Measurements from ENCODE around the gene SNCG.
"Not testable (repeated sequence)": the region's sequence is repeated elsewhere in the genome, so short reads cannot be mapped to it uniquely, and the experiment has no call there.

Gene SNCG

DNA sequence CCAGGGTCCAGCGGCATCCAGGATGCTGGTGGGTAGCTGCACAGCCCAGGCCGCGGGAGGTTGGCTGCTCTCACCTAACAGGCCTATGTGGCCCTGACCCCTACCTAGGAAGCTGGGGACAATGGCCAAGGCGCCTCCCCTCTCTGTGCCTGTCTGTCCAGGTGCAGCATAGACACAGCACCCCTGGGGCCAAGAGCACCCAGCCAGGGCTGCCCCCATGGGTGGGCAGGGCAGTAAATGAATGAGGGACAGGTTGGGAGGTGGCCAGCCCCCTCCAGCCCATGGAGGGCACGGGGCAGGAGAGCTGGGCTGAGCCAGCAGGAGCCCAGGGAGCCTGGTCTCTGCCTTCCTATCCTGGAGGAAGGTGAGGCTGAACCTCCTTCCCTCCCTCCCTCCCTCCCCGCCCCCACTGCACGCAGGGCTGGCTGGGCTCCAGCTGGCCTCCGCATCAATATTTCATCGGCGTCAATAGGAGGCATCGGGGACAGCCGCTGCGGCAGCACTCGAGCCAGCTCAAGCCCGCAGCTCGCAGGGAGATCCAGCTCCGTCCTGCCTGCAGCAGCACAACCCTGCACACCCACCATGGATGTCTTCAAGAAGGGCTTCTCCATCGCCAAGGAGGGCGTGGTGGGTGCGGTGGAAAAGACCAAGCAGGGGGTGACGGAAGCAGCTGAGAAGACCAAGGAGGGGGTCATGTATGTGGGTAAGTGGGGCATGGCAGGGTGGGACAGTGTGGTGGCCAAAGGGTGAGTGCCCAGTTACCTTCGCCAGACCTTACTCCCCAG, at the start of gene SNCG:
Gene SNCG, plus strand, starts transcription at position 484 of the 785 bp plus-strand sequence. Its CDS starts 99 bp downstream, at position 583.
- no peak for DNase-seq

DNA sequence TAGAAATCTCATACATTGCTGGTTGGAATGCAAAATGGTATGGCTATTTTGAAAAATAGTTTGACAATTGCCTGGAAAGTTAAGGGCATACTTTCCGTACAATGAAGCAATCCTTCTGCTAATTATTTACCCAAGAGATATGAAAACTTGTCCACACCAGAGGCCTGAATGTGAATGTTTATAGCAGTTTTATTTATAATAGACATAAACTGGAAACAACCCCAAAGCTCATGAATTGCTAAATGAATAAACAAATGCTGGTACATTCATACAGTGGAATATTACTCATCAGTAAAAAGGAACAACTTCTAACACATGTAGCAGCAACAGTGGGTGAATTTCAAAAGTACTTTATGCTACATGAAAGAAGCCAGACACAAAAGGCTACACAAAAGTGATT, 43.7 kb upstream of the SNCG start:
- DNase-seq = no peak

DNA sequence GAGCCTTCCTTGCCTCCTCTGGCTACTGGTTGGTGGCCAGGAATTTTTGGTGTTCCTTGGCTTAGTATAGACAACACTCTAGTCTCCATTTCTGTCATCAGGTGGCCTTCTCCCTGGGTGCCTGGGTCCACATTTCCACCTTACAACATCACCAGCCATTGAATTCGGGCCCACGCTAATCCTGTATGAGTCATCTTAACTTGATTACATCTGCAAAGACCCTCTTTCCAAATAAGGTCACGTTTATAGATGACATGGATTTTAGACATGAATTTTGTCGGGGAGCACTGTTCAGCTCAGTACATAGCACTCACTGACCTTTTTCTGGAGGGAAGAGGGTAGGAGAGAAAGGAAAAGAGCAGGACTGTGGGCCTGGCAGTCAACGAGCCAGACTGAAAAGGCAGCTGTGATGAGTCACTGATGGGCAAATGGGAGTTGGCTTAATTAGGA, 40.4 kb upstream of the SNCG start:
- no peak for DNase-seq

DNA sequence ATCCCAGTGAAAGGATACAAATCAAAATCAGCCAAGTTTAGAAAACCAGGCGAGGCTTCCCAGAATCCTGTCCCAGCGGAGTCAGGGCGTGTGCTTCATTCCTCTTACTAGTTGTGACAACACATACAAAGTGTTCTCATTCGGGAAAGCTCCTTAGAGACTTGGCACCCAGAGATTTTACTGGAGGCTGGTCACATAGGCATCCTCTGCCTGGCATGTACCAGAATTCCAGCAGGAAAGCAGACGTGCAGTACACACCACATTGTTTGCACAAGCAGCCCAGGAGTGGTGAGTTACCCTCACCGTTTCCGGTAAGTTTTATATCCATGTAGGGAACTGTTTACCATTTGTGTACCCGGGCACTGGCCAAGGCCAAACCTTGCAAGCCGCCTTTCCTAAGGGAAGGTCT, 35.8 kb upstream of the SNCG start:
- no peak for DNase-seq

DNA sequence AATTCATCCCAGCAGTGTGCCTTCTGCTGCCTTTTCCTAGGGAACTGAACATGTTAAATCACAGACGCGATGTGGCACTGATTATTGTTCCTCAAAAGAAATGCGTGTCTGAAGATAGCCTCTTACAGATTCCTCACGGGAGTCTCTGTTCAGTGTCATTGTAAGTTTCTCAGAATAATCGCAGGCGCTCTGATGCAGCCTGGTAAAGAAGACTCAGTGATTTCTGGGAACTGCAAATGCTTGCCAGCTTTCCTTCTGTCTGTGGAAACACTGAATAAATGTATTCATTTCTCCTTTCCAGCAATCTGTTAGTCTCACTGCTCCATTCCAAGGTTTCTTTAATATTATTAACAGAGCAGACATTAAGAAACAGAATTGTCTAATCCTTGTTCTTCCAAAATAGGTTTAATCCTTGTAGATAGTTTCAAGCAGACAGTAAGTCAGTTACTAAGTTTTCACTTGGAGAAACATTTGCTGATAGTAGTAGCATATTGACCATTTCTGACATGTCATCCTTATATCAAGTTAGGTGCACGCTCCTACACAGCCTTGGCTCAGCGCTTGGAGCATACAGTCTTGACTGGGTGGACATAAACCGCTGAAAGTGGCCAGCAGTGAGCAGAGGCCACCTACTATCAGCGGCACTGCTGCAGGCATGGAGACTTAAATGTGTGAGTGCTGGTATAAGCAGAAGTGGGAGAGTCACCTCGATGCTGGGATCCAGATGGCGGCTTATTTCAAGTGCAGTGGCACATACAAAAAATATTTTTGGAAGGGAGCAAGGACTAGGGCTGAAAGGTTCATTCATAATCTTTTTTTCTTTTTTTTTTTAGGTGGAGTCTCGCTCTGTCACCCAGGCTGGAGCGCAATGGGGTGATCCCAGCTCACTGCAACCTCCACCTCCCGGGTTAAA, 28.7 kb upstream of the SNCG start:
- DNase-seq = no peak

DNA sequence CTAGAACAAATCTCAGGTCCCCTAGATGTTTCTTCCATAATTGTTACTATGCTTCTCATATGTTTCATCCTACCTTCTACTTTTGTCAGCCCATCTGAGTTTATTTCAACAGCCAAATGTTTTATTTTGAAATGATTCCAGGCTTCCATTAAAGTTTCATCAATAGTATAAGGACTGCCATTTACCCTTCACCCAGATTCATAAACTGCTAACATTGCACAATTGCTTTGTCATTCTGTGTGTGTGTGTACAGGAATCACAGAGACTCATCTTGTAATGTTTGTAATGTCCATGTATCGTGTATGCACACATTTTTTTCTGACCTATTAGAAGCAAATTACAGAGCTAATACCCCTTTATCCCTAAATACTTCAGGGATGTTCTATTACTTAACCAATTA, 26.5 kb upstream of the SNCG start:
- no peak for DNase-seq

DNA sequence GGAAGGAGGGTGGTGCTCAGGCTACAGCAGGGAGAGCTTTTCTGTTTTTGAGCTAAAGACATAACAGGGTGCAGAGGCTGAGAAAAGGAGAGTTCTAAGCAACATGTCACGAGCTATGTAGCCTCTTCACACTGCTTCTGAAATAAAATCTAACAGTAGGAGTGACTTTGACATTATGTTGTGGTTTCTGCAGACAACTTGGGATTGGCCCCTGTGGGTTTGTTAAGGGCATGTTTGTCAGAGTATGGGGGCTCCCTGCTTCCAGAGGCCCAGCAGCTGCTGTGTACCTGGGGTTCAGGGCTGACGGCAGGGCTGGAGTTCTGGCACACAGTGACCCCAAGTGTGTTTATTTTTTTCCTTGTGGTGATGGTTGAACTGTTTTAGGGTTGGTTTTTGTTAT, 25.7 kb upstream of the SNCG start:
- no peak for DNase-seq

DNA sequence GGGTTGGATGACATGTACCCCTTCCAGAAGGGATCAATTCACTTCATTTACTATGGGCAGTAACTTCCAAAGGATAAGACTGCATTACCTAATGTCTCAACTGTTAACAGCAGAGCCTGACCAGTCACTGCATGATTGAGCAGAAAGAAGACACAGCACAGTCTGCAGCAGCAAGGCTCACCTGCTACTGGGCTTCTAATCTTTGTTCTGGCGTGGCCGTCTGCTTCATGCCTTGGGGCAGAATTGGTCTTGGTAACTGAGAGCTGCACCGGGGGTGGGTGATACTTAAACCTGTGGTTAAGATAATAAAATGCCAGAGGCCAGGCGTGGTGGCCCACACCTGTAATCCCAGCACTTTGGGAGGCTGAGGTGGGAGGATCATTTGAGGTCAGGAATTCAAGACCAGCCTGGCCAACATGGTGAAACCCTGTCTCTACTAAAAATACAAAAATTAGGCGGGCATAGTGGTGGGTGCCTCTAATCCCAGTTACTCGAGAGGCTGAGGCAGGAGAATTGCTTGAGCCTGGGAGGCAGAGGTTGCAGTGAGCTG, 24.2 kb upstream of the SNCG start:
- DNase-seq = not testable (repeated sequence)

DNA sequence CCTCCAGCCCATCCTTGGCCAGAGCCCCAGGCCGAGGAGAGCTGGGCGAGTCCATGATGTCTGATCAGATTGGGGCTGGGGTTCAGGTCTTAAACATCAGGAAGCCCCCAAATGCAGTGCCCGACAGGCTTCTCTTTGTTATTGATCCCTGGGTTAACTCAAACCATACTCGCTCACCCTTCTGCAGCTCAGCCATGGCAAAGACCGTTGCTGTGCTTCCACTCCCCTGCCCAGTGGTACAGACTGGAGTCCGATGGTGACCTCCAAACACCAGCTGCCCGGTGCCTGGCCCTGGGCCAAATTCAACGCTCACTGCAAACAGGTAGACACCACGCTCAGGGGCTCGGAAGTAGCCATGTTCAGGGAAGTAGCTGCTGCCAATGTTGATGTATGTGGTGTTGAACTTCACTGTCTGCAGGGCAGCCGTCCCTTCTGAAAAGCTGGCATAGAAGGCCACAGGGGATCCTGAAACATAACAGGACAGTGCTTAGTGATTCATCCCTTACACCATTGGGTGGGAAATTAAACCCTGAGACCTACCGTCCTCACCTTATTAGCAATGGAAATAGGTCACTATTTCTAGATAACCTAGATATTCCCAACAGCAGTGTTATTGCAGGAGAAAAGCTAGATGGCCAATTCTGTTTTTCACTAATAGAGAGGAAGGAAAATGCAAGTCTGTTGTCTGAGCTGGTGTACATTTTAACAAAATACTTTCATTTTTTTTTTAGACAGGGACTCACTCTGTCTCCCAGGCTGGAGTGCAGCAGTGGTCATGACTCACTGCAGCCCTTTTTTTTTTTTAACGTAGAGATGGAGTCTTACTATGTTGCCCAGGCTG, 21.5 kb upstream of the SNCG start:
- no peak for DNase-seq

DNA sequence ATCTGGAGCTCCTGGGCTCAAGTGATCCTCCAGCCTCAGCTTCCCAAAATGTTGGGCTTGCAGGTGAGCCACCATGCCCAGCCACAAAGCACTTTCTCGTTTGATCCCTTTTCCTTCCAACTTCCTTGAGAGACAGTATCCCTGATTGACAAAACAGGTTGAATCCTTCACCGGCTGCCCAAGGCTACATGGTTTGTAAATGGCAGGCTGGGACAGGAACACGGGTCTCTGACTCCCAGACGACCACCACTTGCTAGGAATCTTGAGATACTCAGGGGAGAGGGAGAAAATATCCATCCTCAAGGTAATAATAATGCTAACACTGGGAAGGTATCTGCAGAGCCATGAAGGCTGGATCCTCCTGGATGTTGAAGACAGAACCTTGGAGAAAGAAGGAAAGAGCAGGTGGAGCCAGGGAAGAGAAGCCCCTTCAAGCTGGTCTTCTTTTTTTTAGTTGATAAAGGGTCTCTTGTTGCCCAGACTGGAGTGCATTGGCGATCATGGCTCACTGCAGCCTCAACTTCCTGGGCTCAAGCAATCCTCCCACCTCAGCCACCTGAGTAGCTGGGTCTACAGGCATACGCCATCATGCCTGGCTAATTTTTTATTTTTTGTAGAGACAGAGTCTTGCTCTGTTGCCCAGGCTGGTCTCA, 20.8 kb upstream of the SNCG start:
- no peak for DNase-seq

DNA sequence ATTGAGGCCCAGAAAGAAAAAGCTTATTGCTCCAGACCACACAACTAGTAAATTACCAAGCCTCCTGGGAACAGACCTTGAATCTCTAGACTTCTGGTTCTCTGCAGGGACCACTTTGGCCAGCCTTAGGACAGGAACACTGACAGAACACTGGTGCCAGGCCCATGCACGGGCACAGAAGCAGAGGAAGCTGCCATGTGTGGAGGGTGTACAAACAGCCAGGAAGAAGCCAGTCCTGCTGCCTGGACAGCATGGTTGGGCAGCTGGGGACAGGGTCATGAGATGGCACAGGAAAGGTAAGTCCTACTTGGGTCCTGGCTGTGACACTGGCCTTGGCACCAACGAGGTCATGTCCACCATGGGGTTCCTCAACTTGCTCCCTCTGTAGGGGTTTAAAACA, 20.1 kb upstream of the SNCG start:
- DNase-seq = no peak

DNA sequence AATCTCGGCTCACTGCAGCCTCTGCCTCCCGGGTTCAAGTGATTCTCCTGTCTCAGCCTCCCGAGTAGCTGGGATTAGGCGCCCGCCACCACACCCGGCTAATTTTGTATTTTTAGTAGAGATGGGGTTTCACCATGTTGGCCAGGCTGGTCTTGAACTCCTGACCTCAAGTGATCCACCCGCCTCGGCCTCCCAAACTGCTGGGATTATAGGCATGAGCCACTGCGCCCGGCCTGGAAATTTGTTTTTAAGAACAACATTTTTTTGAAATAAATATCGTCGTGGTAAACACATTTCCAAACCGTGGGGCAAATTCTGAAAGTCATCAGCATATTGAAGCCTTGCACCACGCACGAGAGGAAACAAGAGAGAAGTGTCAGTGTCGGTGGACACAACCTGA, 18.3 kb upstream of the SNCG start:
- not testable (repeated sequence) for DNase-seq

DNA sequence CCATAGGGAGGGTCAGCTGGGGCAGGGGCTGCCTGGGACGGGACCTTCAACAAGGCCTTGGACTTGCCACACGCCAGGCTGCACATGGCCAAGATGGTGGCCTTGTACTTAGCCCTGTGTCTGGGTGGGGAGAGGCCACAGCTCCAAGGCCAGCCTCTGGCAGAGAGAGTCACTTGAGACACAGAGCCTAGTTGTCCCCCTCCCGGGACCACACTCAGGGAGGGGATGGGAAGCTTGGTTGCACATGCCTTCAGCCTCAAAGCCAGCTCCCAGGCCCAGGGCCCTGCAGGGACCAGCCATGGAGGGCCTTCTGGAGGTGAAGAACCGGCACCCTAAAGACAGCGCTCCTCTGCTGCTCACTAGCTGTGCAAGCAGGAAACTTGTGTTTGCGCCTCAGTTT, 17.7 kb upstream of the SNCG start:
- no peak for DNase-seq

DNA sequence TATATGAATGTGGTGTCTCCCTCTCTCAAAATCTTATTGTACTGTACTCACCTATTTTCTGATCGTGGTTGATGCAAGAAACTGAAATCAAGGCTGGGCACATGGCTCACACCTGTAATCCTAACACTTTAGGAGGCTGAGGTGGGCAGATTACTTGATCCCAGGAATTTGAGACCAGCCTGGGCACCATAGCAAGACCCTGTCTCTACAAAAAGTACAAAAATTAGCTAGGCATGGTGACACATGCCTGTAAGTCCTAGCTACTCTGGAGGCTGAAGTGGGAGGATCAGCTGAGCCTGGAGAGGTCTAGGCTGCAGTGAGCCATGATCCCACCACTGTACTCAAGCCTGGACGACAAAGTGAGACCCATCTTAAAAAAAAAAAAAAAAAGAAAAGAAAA, 17.0 kb upstream of the SNCG start:
- no peak for DNase-seq

DNA sequence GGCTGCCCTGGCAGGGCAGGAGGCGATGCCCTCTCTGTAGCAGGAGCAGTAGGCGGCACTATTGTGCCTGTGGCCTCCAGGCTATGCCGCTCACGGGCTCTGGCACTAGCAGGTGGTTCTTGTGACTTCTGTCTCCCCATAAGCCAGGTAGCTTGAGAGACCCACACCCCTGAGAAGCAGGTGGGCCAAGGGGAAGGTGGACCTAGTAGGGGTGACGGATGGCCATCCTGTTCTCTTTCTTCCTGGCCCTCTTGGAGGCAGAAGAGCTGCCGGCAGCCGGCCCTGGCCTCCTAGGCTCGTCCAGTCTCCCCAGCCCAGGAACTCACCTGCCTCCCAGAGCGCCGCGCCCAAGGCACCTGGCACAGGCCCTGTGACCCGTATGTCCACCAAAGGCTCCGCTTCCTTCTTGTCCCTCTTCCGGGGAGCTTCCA, 16.4 kb upstream of the SNCG start:
- DNase-seq = no peak

DNA sequence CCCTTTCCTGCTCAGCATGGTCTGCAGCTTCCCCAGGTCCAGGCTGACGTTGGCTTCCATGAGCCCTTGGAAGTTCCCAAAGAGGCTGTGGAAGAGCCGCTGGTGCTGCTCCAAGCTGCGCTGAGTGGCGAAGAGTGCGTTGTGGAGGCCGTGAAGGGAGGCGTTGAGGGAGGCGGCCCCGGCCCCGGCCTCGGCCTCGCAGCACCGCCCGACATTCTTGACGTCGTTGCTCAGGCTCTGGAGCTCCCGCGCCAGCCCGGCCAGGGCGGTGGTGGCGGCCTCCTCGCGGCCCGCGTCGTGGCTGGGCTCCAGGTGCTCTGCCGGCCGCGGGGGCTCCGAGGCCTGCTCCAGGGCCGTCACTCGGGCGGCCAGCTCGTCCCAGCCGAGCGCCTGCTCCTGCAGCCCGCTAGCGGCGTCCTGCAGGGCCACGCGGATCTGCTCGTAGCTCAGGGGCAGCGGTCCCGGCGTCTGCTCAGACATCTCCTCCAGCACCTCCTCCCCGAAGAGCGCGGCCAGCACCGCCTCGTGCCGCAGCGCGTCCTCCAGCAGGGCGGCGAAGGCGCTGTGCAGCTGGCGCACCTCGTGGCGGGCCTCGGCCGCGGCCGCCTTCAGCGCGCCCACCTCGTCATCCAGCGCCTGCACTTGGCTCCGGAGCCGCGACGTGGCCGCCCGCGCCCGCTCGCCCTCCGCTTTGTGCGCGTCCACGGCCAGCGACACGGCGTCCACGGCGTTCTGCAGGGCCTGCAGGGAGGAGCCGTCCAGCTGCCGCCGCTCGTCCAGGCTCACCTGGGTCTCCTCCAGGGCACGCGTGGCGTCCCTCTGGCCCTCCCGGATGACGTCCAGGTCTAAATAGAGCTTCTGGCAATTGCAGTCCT, 15.7 kb upstream of the SNCG start:
- no peak for DNase-seq

DNA sequence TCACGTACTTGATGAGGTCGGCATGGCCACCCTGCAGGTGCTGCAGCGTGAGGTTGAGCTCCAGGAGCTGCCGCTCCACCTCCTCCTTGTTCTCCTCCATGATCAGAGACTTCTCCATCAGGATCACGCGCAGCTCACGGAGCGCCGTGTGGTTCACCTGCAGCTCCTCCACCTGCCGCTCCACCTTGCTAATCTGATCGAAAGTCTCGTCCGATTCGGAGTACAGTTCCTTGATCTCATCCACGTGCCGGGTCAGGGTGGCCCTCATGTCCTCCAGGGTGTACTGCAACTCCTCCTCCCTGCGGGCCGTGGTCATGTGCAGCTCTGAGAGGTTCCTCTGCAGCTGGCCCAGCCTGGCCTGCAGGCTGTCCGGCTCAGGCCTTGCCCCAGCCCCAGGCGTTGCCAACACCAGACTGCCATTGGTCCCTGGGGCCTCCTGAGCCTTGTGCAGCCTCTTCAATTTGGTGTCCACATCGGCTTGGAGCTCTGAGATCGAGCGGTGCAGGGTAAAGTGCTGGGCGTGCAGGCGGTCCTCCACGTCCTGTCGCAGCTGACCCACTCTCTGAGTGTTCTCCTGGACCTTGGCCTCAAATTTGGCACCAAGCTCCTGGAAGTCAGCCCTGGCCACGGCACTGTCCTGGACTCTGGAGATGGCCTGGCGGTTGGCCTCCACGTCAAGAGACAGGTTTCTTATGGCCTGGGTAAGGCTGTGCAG, 14.9 kb upstream of the SNCG start:
- DNase-seq = no peak

DNA sequence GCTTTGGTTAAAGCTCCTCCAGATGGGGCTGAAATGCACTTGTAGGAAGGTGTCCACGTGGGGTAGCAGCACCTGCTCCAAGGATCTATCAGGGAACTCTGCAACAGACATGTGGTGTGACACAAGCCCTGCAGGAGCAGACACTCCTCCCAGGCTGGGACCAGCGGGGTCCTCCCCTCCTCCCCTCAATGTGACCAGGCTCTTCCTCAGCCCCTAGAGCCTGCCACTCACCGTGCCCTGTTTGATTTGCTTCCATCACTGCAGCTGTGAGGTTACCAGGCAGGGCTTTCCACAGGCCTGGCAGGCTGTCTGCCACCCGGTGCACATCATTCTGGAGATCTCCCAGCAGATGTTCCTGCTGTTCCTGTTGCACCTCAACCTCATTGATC, 14.4 kb upstream of the SNCG start:
- DNase-seq = no peak

DNA sequence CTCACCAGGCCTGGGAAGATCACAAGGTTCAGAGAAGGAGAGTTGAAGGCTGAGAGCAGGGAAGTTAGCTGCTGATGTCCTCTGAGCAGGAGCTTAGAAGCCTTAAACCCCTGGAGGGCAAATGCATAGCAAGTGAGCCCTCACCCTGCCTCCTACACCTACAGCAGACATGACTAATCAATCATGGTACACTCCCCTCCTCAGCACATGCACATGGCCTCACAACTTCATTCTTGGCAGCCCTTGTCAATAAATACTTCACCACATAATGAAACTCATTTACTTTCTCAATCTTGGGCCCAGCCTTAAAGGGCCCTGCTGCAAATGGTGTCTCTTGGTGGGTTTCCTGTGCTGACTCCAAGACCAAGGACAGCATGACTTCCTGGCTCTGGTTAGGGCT, 13.9 kb upstream of the SNCG start:
- DNase-seq = no peak

DNA sequence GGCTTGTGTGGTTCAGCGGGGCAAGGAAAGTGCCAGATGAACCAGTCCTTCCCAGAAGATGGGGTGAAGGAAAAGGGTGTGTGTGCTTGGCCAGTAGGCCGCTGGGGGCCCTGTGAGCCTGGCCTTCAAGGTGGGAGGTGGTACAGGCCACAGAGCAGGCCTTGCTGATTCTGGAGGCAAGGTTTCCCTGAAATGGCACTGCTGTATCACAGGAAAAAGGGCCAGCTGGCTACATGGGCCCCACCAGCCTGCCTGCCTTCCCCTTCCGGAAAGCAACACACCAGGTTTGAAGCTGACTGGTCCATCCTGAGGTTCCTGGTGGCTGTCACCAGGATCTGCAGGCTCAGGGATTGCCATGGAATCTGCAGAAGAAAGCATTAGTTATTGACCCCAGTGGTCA, 13.5 kb upstream of the SNCG start:
- DNase-seq = no peak

Data from NCI-H526 treated with DMSO at 0.1 percent for 48 hours (cell line).